Right ventricle myocardium superior (tissue), 1 donor: ENCODE data around the gene VPS13D. TPM values are rescaled to one million over a fixed set of nuclear protein-coding genes. Genes with fewer than 3 reads are reported as not detected.

ENCODE experiments used
- ATAC-seq: fragments of 200-7000 bp; cut with Tn5 transposase; one replicate; pipeline ENCODE4 v1.9.1; 2020; ENCODE audit warnings: mild to moderate bottlenecking; ENCODE audit not compliant: poor library complexity
- DNase-seq: peaks from one replicate; pipeline ENCODE4 v3.0.0-alpha.2; 2020
- intact Hi-C: fragments of 100-400 bp; cut with DNase I; formaldehyde crosslinking; loops from one replicate; pipeline ENCODE4 v1.11.2; 2022
- long read RNA-seq: library from polyadenylated mRNA; unstranded; transcript quantifications from one replicate; pipeline ENCODE4 v2.0.0, GENCODE V29; 2021
- total RNA-seq: library from RNA; stranded (reverse); fragmentation: NEBNext Ultra II Directional; extraction: Animal tissue kit (Norgen Biotek cat#: 25700); gene quantifications from one replicate; pipeline ENCODE4 v1.2.1, GENCODE V29; 2021
- donor health status: DM: no; HTN: yes; CAD: no; lungs with severe emphysema.

The VPS13D gene, protein sequence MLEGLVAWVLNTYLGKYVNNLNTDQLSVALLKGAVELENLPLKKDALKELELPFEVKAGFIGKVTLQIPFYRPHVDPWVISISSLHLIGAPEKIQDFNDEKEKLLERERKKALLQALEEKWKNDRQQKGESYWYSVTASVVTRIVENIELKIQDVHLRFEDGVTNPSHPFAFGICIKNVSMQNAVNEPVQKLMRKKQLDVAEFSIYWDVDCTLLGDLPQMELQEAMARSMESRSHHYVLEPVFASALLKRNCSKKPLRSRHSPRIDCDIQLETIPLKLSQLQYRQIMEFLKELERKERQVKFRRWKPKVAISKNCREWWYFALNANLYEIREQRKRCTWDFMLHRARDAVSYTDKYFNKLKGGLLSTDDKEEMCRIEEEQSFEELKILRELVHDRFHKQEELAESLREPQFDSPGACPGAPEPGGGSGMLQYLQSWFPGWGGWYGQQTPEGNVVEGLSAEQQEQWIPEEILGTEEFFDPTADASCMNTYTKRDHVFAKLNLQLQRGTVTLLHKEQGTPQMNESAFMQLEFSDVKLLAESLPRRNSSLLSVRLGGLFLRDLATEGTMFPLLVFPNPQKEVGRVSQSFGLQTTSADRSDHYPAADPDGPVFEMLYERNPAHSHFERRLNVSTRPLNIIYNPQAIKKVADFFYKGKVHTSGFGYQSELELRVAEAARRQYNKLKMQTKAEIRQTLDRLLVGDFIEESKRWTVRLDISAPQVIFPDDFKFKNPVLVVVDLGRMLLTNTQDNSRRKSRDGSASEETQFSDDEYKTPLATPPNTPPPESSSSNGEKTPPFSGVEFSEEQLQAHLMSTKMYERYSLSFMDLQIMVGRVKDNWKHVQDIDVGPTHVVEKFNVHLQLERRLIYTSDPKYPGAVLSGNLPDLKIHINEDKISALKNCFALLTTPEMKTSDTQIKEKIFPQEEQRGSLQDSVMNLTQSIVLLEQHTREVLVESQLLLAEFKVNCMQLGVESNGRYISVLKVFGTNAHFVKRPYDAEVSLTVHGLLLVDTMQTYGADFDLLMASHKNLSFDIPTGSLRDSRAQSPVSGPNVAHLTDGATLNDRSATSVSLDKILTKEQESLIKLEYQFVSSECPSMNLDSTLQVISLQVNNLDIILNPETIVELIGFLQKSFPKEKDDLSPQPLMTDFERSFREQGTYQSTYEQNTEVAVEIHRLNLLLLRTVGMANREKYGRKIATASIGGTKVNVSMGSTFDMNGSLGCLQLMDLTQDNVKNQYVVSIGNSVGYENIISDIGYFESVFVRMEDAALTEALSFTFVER (N-terminal part only)
- total RNA-seq: 63.3 TPM
- long read RNA-seq, partial matches to known transcripts: 21 of 39 reads
- long read RNA-seq, other reads (novel, unspliced or antisense): 18 of 39 reads

DNA sequence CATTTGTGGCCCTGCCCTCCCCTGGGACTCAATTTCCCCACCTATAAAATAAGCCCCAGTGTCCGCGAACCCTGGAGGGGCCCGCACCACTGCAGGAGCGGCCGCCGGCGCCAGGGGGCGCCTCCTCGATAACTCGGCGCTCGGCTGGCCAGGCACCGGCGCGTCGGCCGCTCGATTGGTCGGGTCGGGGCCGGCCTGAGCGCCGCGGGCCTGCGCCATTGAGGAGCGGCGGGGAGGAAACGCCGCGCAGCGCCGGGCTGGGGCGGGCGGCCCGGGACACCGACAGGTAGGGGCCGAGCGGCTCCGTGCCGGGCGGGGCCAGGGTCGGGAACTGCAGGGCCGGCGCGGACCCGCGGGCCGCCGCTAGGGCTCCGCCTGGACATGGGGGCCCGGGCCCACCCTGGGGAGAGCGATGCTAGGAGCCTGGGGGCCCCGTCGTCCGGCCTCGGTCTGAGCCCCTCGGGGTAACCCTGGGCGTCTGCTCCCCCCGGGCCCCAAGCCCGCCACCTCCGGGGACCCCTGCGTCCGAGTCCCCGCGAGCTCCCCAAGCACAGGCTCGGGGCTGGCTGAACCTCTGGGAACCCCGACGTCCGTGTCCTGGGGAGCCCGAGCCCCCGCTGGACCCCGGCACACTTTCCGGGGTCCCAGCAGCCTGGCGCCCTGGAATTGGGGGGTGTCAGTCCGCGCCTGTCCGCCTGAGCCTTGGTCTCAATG lies at the start of gene VPS13D:
Gene VPS13D, plus strand, starts transcription at position 196 of the 714 bp plus-strand sequence. CDS start 4,237 bp downstream, outside the sequence.
- DNase-seq: peak; percentile 93
- intact Hi-C loops: no loop called here
- ATAC-seq: peak; percentile 87

GRCh38 chr1:12180315-12180714 lies 49.5 kb upstream of the VPS13D start:
- peak; percentile 83 for DNase-seq
- peak; percentile 18 for ATAC-seq
- intact Hi-C loops: no loop called here

DNA sequence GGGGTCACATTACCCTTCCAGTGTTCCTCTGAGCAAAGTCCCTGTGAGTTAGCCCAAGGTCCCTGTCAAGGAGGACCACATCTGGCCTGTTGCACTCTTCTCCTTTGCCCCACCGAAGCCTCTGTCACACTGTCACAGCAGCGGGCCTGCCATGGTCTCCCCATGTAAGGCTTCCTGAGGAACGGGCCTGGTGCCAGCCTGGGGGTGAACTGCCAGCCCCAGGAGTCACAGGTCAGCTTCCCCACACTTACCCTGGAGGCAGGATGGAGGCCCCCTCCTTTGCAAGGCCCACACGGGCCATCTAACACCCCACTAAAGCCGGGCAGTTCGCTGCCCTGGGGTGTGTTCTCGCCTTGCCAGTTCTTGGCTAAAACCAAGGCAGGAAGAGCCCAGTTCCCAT lies 48.9 kb upstream of the VPS13D start:
- intact Hi-C loops: no loop called here
- ATAC-seq: no peak
- no peak for DNase-seq

GRCh38 chr1:12181568-12181967 lies 48.3 kb upstream of the VPS13D start:
- DNase-seq: no peak

DNA sequence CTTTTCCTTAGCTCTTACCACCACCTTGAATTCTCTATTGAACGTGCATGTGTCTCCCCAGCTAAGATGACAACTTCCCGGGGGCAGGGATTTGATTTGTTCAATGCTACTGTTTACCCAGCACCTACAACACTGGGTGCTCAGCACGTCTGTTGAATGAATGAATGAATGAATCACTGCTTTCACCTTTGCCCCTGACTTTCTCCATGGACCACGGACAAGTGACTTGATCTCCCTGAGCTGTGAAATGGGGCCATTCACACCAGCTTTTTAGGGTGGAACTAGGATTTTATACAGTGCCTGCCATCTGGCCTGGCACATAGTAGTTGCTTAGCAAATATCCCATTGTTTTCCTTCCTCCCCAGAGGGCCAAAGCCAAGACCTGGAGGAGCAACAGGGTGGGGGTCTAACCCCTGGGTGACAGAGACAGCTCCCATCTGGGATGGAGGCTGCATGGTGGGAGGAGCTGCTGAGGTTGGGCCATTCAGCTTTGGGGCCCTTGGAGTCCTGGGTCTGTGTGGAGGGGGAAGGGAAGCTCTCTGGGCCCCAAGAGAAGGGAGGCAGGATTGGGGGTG lies 47.3 kb upstream of the VPS13D start:
- DNase-seq: no peak
- ATAC-seq: no peak
- intact Hi-C loops: no loop called here

More at GRCh38 chr1:12181568-12181967, 48.3 kb upstream of the VPS13D start:
- intact Hi-C loops: no loop called here
- no peak for ATAC-seq

GRCh38 chr1:12183095-12183794 lies 46.6 kb upstream of the VPS13D start:
- DNase-seq: no peak
- intact Hi-C loops: no loop called here
- ATAC-seq: no peak

- intact Hi-C loops: no loop called here
- peak; percentile 91 for DNase-seq
- peak; percentile 86 for ATAC-seq
Measured at GRCh38 chr1:12184008-12184681, 45.7 kb upstream of the VPS13D start.

GRCh38 chr1:12185036-12185917 lies 44.6 kb upstream of the VPS13D start:
- peak; percentile 16 for ATAC-seq
- intact Hi-C loops: no loop called here
- no peak for DNase-seq

- ATAC-seq (peak; percentile 13), DNase-seq (no peak)
- intact Hi-C loops: no loop called here
Measured at GRCh38 chr1:12185918-12186678, 43.7 kb upstream of the VPS13D start.

GRCh38 chr1:12186679-12186985 lies 43.2 kb upstream of the VPS13D start:
- DNase-seq: no peak
- intact Hi-C loops: no loop called here
- no peak for ATAC-seq

- no peak for DNase-seq
- intact Hi-C loops: no loop called here
Measured at GRCh38 chr1:12188115-12188514, 41.7 kb upstream of the VPS13D start.

DNA sequence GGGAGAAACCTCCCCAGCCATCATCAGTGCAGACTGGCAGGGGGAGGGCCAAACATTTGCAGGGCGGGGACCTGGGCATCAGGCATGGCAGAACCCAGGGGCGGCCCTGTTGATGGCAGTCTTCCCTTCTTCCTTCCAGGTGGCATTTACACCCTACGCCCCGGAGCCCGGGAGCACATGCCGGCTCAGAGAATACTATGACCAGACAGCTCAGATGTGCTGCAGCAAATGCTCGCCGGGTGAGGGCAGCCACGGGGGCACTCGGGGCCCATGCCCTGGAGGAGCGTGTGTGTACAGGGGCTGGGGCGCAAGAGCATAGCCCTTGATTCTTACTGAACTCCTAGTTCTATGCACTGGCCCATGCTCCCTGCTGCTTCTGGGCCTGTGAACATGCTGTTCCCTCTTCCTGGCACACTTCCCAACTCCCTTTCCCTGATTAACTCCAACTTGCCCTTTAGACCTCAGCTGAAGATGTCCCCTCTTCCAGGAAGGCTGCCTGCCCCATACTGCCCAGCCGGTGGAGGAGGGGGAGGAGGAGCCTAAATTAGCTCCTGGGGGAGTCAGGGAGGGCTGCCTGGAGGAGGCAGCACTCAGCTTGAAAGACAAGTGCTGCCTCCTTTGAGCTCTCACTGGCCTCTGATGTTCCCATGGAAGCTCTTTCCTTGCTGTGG lies 41.0 kb upstream of the VPS13D start:
- ATAC-seq (no peak), DNase-seq (no peak)
- intact Hi-C loops: no loop called here

More at GRCh38 chr1:12188115-12188514, 41.7 kb upstream of the VPS13D start:
- ATAC-seq: no peak

- no peak for ATAC-seq
- intact Hi-C loops: no loop called here
- DNase-seq: no peak
Measured at GRCh38 chr1:12189328-12189682, 40.5 kb upstream of the VPS13D start.

- intact Hi-C loops: no loop called here
- no peak for ATAC-seq
- DNase-seq: no peak
Measured at GRCh38 chr1:12191242-12192032, 38.4 kb upstream of the VPS13D start.
